Esophagus squamous epithelium (tissue), 4 donors: ENCODE data around the gene CDH8.

Experiments
- POLR2A ChIP-seq, 4 donors: fragments of 450-650 bp; IDR thresholded peaks; one replicate each; pipeline ENCODE4 v1.6.1; 2017; ENCODE audit warnings: antibody characterized with exemption in 4 of 4, mild to moderate bottlenecking in 4 of 4, moderate library complexity in 3 of 4
- TF ChIP-seq, protein P1 (sequence below), 6 experiments: fragments of 450-650 bp in 4 of 6; fragments of 200-600 bp in 2 of 6; sonication (generic) in 2 of 6; IDR thresholded peaks; one replicate each; pipeline ENCODE4 v1.5.1; 2016 to 2019; ENCODE audit warnings: antibody characterized with exemption in 6 of 6, mild to moderate bottlenecking in 4 of 6, moderate library complexity in 4 of 6

- TF ChIP-seq, protein P1, sequence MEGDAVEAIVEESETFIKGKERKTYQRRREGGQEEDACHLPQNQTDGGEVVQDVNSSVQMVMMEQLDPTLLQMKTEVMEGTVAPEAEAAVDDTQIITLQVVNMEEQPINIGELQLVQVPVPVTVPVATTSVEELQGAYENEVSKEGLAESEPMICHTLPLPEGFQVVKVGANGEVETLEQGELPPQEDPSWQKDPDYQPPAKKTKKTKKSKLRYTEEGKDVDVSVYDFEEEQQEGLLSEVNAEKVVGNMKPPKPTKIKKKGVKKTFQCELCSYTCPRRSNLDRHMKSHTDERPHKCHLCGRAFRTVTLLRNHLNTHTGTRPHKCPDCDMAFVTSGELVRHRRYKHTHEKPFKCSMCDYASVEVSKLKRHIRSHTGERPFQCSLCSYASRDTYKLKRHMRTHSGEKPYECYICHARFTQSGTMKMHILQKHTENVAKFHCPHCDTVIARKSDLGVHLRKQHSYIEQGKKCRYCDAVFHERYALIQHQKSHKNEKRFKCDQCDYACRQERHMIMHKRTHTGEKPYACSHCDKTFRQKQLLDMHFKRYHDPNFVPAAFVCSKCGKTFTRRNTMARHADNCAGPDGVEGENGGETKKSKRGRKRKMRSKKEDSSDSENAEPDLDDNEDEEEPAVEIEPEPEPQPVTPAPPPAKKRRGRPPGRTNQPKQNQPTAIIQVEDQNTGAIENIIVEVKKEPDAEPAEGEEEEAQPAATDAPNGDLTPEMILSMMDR (IDR thresholded peaks at IDR 0.05) = no peak
- no peak for TF ChIP-seq POLR2A (IDR thresholded peaks at IDR 0.05)
These were observed 106.5 kb downstream of the CDH8 start for GRCh38 chr16:61929776-61930175.
